ENCODE measurements around the gene SOBP. TPM values are rescaled to one million over a fixed set of nuclear protein-coding genes. Genes with fewer than 3 reads are reported as not detected.
"Not testable (repeated sequence)": the region's sequence is repeated elsewhere in the genome, so short reads cannot be mapped to it uniquely, and the experiment has no call there.

Gene SOBP
- total RNA-seq, 3 donors from 2014 or later = 5.6 to 8.2 (median 7.0) TPM

- no peak overlapping the region for H3K4me3 ChIP-seq
- no peaks in the 10 kb centered on the region for H3K27me3 ChIP-seq
- no peak for TF ChIP-seq POLR2AphosphoS5 (IDR thresholded peaks at IDR 0.05)
- no peak for TF ChIP-seq POLR2A (IDR thresholded peaks at IDR 0.05)
- no peak for TF ChIP-seq CTCF (IDR thresholded peaks at IDR 0.05)
- no peaks in the 10 kb centered on the region for H3K36me3 ChIP-seq
- no peak overlapping the region for H3K27ac ChIP-seq
- no peaks in the 10 kb centered on the region for H3K9me3 ChIP-seq
- no peaks in the 10 kb centered on the region for H3K4me1 ChIP-seq
- intact Hi-C loops (cut with DNase I; ENCODE audit: low total_unique reads) = no loop called here
- no peak for DNase-seq (ENCODE audit: low spot score in 2 of 2)
Measured at GRCh38 chr6:107517274-107517673, 27.4 kb downstream of the SOBP start.

- H3K36me3 ChIP-seq; H3K27me3 ChIP-seq; H3K9me3 ChIP-seq; H3K4me1 ChIP-seq; H3K27ac ChIP-seq; H3K4me3 ChIP-seq; DNase-seq (ENCODE audit: low spot score in 2 of 2); intact Hi-C loops (cut with DNase I; ENCODE audit: low total_unique reads): not testable (repeated sequence)
Measured at GRCh38 chr6:107519224-107519623, 29.3 kb downstream of the SOBP start.

GRCh38 chr6:107520706-107521105 lies 30.8 kb downstream of the SOBP start:
- H3K36me3 ChIP-seq; H3K4me1 ChIP-seq; H3K27me3 ChIP-seq; intact Hi-C loops (cut with DNase I; ENCODE audit: low total_unique reads); H3K4me3 ChIP-seq; DNase-seq (ENCODE audit: low spot score in 2 of 2); H3K9me3 ChIP-seq; H3K27ac ChIP-seq: not testable (repeated sequence)

- Histone ChIP-seq H3K27me3 (no peaks in the 10 kb centered on the region), H3K36me3 (no peaks in the 10 kb centered on the region), H3K4me3 (no peak overlapping the region), H3K9me3 (no peaks in the 10 kb centered on the region), H3K27ac (no peak overlapping the region), H3K4me1 (no peaks in the 10 kb centered on the region)
- intact Hi-C loops (cut with DNase I; ENCODE audit: low total_unique reads) = no loop called here
- TF ChIP-seq POLR2A (IDR thresholded peaks at IDR 0.05) (no peak), POLR2AphosphoS5 (IDR thresholded peaks at IDR 0.05) (no peak), CTCF (IDR thresholded peaks at IDR 0.05) (no peak)
- no peak for DNase-seq (ENCODE audit: low spot score in 2 of 2)
Measured at GRCh38 chr6:107523054-107523791, 33.3 kb downstream of the SOBP start.

- Histone ChIP-seq H3K4me3 (no peak overlapping the region), H3K27me3 (no peaks in the 10 kb centered on the region), H3K9me3 (no peaks in the 10 kb centered on the region), H3K36me3 (no peaks in the 10 kb centered on the region), H3K4me1 (no peaks in the 10 kb centered on the region), H3K27ac (no peak overlapping the region)
- TF ChIP-seq CTCF (IDR thresholded peaks at IDR 0.05) (no peak), POLR2AphosphoS5 (IDR thresholded peaks at IDR 0.05) (no peak), POLR2A (IDR thresholded peaks at IDR 0.05) (no peak)
- DNase-seq (ENCODE audit: low spot score in 2 of 2) = no peak
- intact Hi-C loops (cut with DNase I; ENCODE audit: low total_unique reads) = no loop called here
Measured at GRCh38 chr6:107523794-107524193, 33.9 kb downstream of the SOBP start.

- H3K4me1 ChIP-seq = no peaks in the 10 kb centered on the region
- H3K36me3 ChIP-seq = no peaks in the 10 kb centered on the region
- H3K4me3 ChIP-seq = no peak overlapping the region
- H3K9me3 ChIP-seq = no peaks in the 10 kb centered on the region
- intact Hi-C loops (cut with DNase I; ENCODE audit: low total_unique reads) = no loop called here
- no peak for DNase-seq (ENCODE audit: low spot score in 2 of 2)
- TF ChIP-seq POLR2AphosphoS5 (IDR thresholded peaks at IDR 0.05) (no peak), POLR2A (IDR thresholded peaks at IDR 0.05) (no peak), CTCF (IDR thresholded peaks at IDR 0.05) (no peak)
- H3K27ac ChIP-seq = no peak overlapping the region
- H3K27me3 ChIP-seq = no peaks in the 10 kb centered on the region
Measured at GRCh38 chr6:107524626-107525025, 34.7 kb downstream of the SOBP start.

Data from breast epithelium (tissue), 4 donors.